ENCODE measurements around the gene LEFTY1.
"Not testable (repeated sequence)": the region's sequence is repeated elsewhere in the genome, so short reads cannot be mapped to it uniquely, and the experiment has no call there.

Gene LEFTY1

DNA sequence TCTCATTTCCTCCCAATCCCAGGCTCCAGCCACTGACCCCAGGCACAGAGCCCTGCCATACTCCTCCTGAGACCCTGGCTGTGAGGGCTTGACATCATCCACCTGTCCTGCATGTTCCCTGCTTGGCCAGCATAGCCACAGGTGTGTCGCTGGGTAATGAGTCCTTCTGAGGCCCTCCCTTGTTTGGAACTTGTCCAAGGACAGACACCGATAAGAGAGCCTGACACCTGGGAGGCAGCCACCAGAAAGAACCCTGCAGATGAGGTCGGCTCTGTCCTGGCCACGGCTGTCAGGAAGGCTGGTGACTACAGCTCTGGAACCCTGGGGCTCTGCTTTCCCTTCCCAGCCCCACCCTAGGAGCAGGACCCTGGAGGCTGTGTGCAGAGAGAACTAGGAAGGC lies 41.3 kb downstream of the LEFTY1 start:
- no peak for DNase-seq

DNA sequence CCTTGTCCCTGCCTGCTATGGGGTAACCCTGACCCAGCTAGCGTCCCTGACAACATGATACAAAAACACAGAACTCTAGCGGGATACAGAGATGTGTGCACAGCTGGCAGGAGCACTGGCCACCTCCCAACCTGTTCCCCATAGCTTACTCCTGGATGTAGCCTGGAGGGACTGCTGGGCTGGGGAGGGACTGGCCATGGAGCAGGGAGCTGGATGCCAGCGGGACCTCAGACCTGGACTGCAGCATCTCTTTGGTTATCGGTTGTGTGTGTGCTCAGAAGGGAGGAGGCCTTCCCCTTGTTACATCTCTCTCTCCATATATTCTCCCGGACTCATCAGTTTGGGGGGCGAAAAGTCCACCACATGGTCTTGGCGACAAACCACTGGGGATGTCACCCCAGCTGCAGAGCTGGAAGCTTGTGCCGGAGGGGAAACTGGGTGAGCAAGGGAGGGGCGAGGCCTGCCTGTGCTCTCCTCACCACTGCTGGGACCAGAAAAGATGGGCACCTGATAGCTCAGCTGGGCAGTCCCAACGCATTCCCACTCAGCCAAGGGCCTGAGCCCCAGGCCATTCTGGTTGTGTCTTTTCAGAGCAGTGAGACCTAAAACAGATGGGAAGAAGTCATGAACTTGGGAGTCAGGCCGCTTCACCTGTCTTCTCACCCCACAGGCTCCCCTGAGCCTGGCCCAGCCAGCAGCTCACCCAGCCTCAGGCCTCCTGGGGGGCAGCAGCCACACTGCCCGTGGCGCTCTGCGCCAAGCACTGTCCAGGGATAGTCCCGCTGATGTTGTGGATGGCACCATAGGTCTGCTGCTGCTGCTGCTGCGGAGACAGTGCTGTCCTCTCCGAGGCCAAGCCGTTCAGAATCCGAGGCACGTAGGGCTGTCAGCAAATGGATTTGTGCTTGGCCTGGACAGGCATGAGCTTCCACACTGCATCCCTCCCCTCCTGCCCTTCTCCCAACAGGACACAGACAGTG lies 42.3 kb downstream of the LEFTY1 start:
- DNase-seq = no peak

DNA sequence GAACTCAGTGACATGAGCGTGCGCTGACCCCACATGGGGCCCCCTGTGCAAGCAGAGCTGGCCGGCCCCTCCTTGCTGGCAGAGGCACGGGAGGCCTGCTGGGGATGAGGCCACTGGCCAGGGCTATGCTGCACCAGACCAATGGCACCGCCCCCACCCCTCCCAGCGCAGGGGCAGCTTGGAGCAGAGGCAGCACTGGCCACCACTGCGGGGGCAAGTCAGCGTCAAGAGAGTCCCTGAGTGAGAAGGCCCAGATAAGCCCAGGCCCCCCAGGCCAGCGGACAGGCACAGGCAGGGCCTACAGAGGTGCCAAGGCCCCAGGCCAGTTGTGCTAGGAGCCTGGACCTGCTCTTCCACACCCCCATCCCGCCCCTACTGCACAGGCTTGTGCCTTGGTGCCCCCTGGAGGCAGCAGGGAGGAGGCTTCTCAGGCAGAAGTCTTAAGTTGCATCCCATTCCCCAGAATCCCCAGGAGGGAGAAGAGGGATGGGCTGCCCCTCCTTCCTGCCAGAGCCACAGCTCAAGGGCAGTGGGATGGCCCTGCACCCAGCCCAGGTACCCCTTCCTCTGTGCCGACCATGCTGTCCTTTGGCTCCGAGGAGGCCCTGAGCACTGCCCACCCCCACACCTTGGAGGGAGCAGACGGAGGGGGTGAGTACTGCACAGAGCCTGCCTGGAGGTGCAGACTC lies 43.2 kb downstream of the LEFTY1 start:
- DNase-seq = peak; percentile 20

DNA sequence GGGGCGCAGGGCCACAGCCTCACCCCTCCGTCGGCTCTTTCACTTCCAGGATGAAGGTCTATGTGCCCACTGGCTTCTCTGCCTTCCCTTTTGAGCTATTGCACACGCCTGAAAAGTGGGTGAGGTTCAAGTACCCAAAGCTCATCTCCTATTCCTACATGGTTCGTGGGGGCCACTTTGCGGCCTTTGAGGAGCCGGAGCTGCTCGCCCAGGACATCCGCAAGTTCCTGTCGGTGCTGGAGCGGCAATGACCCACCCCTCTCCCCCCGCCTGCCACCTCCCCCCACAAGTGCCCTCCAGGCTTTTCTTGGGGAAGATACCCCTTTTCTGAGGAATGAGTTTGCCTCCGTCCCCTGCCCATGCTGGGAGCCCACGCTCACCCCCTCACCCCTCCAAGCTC lies 43.8 kb downstream of the LEFTY1 start:
- no peak for DNase-seq

DNA sequence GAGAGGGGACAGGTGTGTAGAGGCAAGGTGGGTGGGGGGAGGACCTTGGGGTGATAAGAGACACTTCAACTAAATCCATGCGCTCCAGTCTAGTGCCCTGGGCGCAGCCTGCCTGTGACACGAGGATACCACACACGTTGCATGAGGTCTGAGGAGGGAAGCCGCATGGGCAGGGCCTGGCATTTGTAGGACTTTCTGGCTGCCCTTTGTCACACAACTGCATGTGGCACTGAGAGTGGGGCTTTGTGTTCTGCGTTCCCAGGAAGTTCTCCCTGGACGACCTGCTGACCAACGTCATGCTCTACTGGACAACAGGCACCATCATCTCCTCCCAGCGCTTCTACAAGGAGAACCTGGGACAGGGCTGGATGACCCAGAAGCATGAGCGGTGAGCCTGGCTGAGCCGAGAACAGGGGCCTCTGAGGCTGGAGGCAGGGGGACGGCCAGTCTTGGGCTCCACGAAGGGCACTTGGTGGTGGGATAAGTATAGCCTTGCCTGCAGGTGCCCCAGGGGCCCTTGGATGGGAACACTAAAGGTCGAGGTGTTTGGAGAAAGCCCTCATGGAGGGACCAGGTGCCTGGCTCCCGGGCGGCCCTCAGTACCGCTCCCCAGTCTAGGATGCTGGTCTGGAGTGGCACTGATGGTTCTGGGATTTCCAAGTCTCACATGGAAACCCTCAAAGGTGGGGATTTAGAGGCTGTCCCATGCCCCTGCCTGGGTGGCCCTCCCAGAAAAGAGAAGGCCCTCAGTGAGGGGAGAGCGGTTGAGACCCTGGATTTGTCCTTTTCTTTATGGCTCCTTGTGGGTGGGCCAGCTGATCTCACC lies 44.5 kb downstream of the LEFTY1 start:
- no peak for DNase-seq

DNA sequence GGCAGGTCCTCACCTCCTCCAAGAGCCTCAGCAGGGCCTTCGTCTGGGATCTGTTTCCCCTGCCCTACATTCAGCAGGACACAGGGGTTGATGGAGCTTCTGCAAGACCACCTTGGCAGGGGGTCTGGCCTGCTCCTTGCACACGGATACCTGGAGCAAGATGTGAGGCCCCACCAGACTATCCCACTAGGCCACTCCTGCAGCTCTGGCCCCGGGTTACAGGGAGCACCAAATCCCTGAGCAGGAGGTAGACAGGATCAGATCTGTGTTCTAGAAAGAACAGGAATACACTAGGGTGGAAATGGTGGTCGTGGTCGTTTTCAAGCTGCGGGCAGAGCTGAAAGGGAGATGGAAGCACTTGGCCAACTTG lies 45.5 kb downstream of the LEFTY1 start:
- DNase-seq = no peak

DNA sequence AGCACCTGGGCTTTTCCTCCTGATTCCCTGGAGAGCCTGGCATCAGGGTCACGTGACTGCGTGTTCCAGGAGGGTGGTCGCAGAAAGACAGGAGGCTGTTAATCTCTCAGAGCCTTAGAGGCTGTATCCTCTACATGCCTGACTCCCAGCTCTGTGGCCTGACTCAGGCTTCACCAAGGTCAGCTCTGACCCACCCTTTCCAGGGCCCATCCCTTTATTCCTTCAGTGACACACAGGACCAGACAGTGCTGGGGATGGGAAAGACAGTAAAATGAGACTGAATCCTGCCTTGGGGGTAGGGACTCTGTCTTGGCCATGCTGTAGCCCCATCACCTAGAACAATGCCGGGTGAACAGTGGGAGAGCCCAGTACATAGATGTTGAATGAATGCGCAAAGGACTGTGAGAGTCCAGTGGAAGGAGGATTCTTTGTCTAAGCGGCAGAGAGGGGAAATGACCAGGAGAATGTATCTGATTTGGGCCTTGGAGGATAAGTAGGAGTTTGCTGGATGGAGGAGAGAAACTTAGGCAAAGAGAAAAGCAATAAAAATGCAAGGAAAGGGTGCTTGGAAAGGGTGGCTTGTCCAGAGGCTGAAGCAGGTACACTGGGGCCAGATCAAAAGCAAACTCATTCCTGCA lies 46.0 kb downstream of the LEFTY1 start:
- no peak for DNase-seq

DNA sequence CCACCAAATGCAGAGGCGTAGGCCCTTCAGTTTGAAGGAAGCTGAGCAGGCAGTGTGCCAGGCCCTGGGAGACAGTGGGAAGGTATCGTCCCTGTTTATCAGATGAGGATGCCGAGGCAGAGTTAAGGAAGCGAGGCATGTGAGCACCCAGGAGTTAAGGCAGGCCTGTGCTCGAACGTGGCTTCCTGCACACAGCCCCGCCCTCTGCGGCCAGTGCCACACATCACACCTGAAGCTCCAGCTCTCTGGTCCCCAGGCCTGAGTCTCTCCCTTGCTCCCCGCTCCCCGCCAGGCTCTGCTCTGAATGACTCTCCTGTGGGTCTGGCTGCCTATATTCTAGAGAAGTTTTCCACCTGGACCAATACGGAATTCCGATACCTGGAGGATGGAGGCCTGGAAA lies 46.9 kb downstream of the LEFTY1 start:
- DNase-seq = no peak

DNA sequence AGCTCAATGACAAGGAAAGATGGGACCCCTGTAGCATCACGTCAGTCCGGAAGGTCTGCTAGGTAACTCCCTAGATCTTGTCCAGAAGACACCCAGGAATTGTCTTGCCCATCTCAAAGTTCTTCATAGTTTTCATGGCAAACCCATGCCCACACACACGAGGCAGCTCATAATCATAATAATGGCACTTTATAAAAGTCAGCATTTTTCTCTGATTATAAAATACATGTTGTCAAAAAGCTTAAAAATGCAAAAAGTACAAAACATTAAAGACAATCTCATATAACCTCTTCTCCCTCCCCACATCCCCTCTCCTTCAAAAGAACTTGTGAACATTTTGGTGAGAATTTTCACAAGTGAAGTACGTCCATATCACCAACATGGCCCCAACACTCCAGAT lies 48.2 kb downstream of the LEFTY1 start:
- DNase-seq = no peak

DNA sequence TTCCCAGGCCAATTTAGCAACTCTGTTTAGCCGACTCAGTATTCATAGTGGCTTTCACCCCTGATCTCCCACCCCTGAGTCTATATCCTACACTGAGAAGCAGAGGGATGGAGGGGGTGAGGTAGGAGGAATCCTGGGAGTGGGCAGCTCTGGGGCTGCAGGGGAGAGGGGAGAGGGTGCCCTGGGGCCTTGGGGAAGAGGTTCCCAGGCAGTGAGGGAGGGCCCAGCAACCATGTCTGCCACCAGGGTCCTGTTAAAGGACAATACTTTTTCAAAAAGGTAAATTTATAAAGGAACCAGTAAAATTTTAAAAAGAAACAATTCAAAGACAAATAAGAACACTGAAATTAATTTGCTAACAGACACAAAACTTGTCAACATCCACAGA lies 48.7 kb downstream of the LEFTY1 start:
- no peak for DNase-seq

DNA sequence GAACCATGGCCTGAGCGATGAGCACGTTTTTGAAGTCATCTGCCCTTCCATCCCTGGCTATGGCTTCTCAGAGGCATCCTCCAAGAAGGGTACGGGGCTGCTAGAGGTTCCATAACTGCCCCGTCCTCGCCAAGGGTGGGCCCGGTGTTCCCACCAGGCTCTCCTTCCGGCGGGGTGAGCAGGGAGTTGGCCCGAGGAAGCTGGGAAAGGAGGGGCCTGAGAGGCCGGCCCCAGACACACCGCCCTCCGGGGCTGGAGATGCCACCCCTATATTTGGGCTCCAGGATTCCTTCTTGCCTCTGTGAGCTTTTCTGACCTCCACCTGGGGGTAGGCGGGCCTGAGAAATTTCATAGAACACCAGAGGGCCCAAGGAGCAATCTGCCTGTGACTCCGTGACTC lies 50.2 kb downstream of the LEFTY1 start:
- DNase-seq = no peak

DNA sequence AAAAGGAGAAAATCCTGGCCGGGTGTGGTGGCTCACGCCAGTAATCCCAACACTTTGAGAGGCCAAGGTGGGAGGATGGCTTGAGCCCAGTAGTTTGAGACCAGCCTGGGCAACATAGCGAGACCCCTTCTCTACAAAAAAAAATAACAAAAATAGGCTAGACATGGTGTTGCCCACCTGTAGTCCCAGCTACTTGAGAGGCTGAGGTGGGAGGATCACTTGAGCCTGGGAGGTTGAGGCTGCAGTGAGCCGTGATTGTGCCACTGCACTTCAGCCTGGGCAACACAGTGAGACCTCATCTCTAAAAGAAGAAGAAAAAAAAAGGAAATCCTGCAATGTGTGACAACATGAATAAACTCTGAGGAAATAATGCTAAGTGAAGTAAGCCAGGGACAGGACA lies 52.6 kb downstream of the LEFTY1 start:
- not testable (repeated sequence) for DNase-seq
